BJ (cell line): Measurements from ENCODE around the gene TUBGCP6. TPM values are rescaled to one million over a fixed set of nuclear protein-coding genes. Genes with fewer than 3 reads are reported as not detected.
"Not testable (repeated sequence)": the region's sequence is repeated elsewhere in the genome, so short reads cannot be mapped to it uniquely, and the experiment has no call there.

Experiments
- CTCF ChIA-PET: fragments of 350-600 bp; formaldehyde crosslinking; extraction: SDS; loops from one replicate; lab custom pipeline; 2021; ENCODE audit warnings: antibody characterized with exemption, inconsistent platforms; lab: Yijun Ruan, JAX
- POLR2A ChIA-PET: fragments of 300-600 bp; sonication (Branson Sonifier 250); formaldehyde crosslinking; extraction: SDS; loops from one replicate; lab custom pipeline; 2021; ENCODE audit warnings: antibody characterized with exemption; lab: Charles Lee
- DNase-seq: peaks from one replicate; pipeline ENCODE4 v3.0.0-alpha.2; 2011; ENCODE audit warnings: low read depth
- H3K27me3 ChIP-seq: 2 replicates; pipeline ENCODE4 v1.6.0; 2011; ENCODE audit warnings: low read length; ENCODE audit not compliant: control insufficient read depth, insufficient read depth
- H3K36me3 ChIP-seq: 2 replicates; pipeline ENCODE4 v1.5.1; 2011; ENCODE audit warnings: low read length; ENCODE audit not compliant: control insufficient read depth, insufficient read depth
- H3K4me3 ChIP-seq: 2 replicates; pipeline ENCODE4 v1.5.1; 2011; ENCODE audit warnings: low read depth, mild to moderate bottlenecking, control low read depth, low read length
- CTCF ChIP-seq: IDR thresholded peaks from 2 replicates; pipeline ENCODE4 v1.5.1; 2011; ENCODE audit warnings: low read depth, mild to moderate bottlenecking, control low read depth, inconsistent platforms, low read length, moderate library complexity; ENCODE audit not compliant: insufficient read depth
- polyA plus RNA-seq: library from polyadenylated mRNA; depleted of rRNA; stranded (reverse); fragments of >200 nt; gene quantifications from 2 replicates; pipeline ENCODE4 v1.2.3, GENCODE V29; 2011

Gene TUBGCP6
- polyA plus RNA-seq, 1 experiment, result 17.5 TPM

GRCh38 chr22:50275181-50276055 is 30.6 kb upstream of the TUBGCP6 start:
- Histone ChIP-seq H3K36me3 (peaks cover 50% of the 10 kb centered on the region), H3K4me3 (no peak overlapping the region), H3K27me3 (no peaks in the 10 kb centered on the region)
- POLR2A ChIA-PET, result no interaction called here
- DNase-seq, result no peak
- CTCF ChIA-PET, result interaction anchor here (0.8 to 7.1 kb wide), 10 partner anchors 8 to 67 kb away, joined by 3 to 78 read pairs (median 6); partner anchors contain the start of genes DENND6B and PLXNB2
- no peak for TF ChIP-seq CTCF

- Histone ChIP-seq H3K4me3 (no peak overlapping the region), H3K36me3 (peaks cover 44% of the 10 kb centered on the region), H3K27me3 (no peaks in the 10 kb centered on the region)
- ChIA-PET CTCF (interaction anchor here (1.1 to 7.1 kb wide), 6 partner anchors 14 to 67 kb away, joined by 3 to 78 read pairs (median 8); partner anchors contain the start of genes DENND6B and HDAC10), POLR2A (no interaction called here)
- no peak for DNase-seq
- no peak for TF ChIP-seq CTCF
These were observed 29.9 kb upstream of the TUBGCP6 start for GRCh38 chr22:50274771-50275170.

- ChIA-PET POLR2A (no interaction called here), CTCF (interaction anchor here (0.6 to 7.1 kb wide), 10 partner anchors 14 to 67 kb away, joined by 3 to 78 read pairs (median 3); partner anchors contain the start of genes DENND6B, HDAC10 and PLXNB2)
- TF ChIP-seq CTCF, result peak; percentile 39
- DNase-seq, result no peak
- Histone ChIP-seq H3K27me3 (no peaks in the 10 kb centered on the region), H3K36me3 (peaks cover 39% of the 10 kb centered on the region), H3K4me3 (no peak overlapping the region)
These were observed 29.5 kb upstream of the TUBGCP6 start for GRCh38 chr22:50274311-50274710.

- H3K27me3 ChIP-seq, H3K4me3 ChIP-seq, POLR2A ChIA-PET, DNase-seq: not testable (repeated sequence)
- CTCF ChIA-PET, result interaction anchor here (0.6 to 7.1 kb wide), 11 partner anchors 10 to 68 kb away, joined by 3 to 78 read pairs (median 3); partner anchors contain the start of genes DENND6B, HDAC10 and PLXNB2
- peaks cover 36% of the 10 kb centered on the region for H3K36me3 ChIP-seq
These were observed 29.0 kb upstream of the TUBGCP6 start for GRCh38 chr22:50273781-50274180.

- CTCF ChIA-PET, result interaction anchor here (0.8 to 7.1 kb wide), 8 partner anchors 10 to 68 kb away, joined by 3 to 78 read pairs (median 9); partner anchors contain the start of genes DENND6B, HDAC10 and PLXNB2
These were observed 28.5 kb upstream of the TUBGCP6 start for GRCh38 chr22:50273352-50273751.

More at GRCh38 chr22:50273352-50273751, 28.5 kb upstream of the TUBGCP6 start:
- H3K36me3 ChIP-seq, result peaks cover 32% of the 10 kb centered on the region
- DNase-seq, H3K4me3 ChIP-seq, H3K27me3 ChIP-seq, POLR2A ChIA-PET: not testable (repeated sequence)
